ENCODE results near the gene RNLS.

RNLS gene

DNA sequence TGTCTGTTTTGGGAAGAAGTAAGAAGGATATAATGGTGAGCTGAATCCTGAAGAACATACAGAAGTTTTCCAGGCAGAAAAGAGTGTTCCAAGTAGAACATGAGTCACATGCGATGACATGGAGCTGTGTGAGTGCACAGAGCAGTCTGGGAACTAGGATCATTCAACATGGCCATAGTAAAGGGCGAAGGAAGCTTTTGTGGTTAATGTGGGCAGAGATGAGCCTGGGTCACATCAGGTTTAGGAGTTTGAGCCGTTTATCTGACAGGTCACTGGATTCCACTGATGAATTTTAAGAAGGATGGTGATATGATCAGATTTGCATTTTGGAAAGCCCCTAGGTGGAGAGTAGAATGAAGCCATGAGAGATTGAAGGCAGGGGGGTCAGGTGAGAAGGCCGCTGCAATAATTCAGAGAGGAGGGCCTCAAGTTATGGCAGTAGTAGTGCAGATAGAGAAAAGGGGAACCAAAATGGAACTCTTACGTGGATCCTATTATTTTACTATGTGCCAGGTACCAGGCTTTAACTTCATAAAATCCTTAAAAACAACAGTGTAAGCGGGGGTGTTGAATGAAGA is 171.3 kb downstream of the RNLS start:
- Mint-ChIP-seq H3K4me1 (peaks cover 4% of the 10 kb centered on the region), H3K9me3 (no peaks in the 10 kb centered on the region), H3K27ac (no peak overlapping the region), H3K4me3 (no peak overlapping the region), H3K36me3 (ENCODE audit: low read depth) (no peaks in the 10 kb centered on the region), H3K27me3 (ENCODE audit: low read depth) (no peaks in the 10 kb centered on the region)
- TF ChIP-seq, protein P1, sequence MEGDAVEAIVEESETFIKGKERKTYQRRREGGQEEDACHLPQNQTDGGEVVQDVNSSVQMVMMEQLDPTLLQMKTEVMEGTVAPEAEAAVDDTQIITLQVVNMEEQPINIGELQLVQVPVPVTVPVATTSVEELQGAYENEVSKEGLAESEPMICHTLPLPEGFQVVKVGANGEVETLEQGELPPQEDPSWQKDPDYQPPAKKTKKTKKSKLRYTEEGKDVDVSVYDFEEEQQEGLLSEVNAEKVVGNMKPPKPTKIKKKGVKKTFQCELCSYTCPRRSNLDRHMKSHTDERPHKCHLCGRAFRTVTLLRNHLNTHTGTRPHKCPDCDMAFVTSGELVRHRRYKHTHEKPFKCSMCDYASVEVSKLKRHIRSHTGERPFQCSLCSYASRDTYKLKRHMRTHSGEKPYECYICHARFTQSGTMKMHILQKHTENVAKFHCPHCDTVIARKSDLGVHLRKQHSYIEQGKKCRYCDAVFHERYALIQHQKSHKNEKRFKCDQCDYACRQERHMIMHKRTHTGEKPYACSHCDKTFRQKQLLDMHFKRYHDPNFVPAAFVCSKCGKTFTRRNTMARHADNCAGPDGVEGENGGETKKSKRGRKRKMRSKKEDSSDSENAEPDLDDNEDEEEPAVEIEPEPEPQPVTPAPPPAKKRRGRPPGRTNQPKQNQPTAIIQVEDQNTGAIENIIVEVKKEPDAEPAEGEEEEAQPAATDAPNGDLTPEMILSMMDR (IDR thresholded peaks at IDR 0.05; ENCODE audit: unreplicated experiment in 3 of 3): no peak

DNA sequence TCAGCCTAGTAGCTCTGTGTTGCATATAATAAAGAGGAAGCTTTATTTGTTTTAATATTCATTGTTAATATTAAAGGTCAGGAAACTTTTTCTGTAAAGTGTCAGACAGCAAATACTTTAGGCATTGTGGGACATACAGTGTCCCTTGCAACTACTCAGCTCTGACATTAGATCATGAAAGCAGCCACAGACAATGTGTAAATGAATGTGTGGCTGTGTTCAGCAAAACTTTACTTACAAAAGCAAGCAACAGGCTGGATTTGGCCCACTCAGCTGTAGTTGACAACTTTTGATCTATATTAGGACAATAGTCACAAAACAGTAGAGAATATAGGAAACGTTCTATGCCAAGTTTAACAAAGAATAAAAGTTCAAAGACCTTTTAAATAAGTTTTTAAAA is 173.3 kb downstream of the RNLS start:
- TF ChIP-seq, protein P1 (IDR thresholded peaks at IDR 0.05; ENCODE audit: unreplicated experiment in 3 of 3): no peak
- Mint-ChIP-seq H3K4me3 (no peak overlapping the region), H3K36me3 (ENCODE audit: low read depth) (no peaks in the 10 kb centered on the region), H3K27me3 (ENCODE audit: low read depth) (no peaks in the 10 kb centered on the region), H3K27ac (no peak overlapping the region), H3K4me1 (no peaks in the 10 kb centered on the region), H3K9me3 (peaks cover 2% of the 10 kb centered on the region)

DNA sequence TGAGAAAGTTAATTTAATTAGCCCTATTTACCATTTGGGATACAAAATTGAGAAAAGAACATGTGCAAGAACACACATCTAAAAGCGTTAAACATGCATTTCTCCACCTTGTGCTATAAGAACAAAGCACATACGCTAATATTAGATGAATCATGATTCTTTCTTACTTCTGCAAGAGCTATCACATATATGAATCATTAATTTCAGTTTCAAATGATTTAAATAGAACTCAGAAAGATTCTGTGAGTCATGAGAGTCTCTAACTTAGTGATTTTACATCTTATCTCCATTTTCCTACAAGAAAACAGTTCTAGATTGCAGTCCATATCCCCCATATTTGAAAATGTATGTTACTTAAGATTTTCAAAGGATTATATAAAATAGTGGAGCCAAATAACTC is 173.9 kb downstream of the RNLS start:
- H3K36me3 Mint-ChIP-seq (ENCODE audit: low read depth): no peaks in the 10 kb centered on the region
- H3K4me1 Mint-ChIP-seq: no peaks in the 10 kb centered on the region
- no peak overlapping the region for H3K27ac Mint-ChIP-seq
- no peaks in the 10 kb centered on the region for H3K27me3 Mint-ChIP-seq (ENCODE audit: low read depth)
- TF ChIP-seq, protein P1 (IDR thresholded peaks at IDR 0.05; ENCODE audit: unreplicated experiment in 3 of 3): no peak
- no peak overlapping the region for H3K4me3 Mint-ChIP-seq
- peaks cover 2% of the 10 kb centered on the region for H3K9me3 Mint-ChIP-seq

DNA sequence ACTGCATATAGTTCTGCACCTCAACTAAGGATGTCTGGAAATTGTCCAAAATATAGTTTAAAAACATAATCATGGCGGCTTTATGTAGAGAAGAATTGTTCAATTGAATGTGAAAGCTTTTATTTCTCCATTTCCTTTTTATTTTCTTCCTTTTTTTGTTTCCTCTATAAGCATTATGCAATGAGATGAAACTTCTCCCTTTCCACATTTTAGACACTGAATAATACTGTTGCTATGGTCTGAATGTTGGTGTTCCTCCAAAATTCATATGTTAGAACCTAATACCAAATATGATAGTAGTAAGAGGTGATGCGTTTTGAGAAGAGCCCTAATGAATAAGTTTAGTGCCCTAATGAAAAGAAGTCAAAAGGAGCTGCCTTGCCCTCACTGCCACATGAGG is 175.0 kb downstream of the RNLS start:
- H3K4me1 Mint-ChIP-seq: no peaks in the 10 kb centered on the region
- no peaks in the 10 kb centered on the region for H3K27me3 Mint-ChIP-seq (ENCODE audit: low read depth)
- TF ChIP-seq, protein P1 (IDR thresholded peaks at IDR 0.05; ENCODE audit: unreplicated experiment in 3 of 3): no peak
- no peak overlapping the region for H3K4me3 Mint-ChIP-seq
- H3K9me3 Mint-ChIP-seq: peaks cover 2% of the 10 kb centered on the region
- no peaks in the 10 kb centered on the region for H3K36me3 Mint-ChIP-seq (ENCODE audit: low read depth)
- H3K27ac Mint-ChIP-seq: no peak overlapping the region

DNA sequence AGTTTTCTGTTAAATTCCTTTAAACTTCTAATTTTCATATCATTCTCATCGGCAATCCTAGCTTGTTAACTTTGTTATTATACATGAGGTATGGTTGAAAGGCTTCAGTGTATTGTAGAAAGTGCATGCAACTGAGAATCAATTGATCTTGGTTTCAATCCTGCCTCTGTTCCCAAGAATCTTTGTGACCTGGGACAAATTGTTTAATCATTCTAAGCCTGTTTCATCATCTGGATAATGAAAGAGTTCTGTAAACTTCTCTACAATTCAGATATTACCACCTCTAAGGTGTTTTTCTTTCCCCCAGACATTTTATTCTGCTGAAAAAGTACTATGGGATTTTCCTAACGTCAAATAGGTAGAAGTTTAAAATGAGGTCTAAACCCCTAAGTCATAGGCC is 179.0 kb downstream of the RNLS start:
- Mint-ChIP-seq H3K27ac (no peak overlapping the region), H3K36me3 (ENCODE audit: low read depth) (no peaks in the 10 kb centered on the region), H3K9me3 (peaks cover 12% of the 10 kb centered on the region), H3K4me1 (no peaks in the 10 kb centered on the region), H3K27me3 (ENCODE audit: low read depth) (no peaks in the 10 kb centered on the region), H3K4me3 (no peak overlapping the region)
- TF ChIP-seq, protein P1 (IDR thresholded peaks at IDR 0.05; ENCODE audit: unreplicated experiment in 3 of 3): no peak

DNA sequence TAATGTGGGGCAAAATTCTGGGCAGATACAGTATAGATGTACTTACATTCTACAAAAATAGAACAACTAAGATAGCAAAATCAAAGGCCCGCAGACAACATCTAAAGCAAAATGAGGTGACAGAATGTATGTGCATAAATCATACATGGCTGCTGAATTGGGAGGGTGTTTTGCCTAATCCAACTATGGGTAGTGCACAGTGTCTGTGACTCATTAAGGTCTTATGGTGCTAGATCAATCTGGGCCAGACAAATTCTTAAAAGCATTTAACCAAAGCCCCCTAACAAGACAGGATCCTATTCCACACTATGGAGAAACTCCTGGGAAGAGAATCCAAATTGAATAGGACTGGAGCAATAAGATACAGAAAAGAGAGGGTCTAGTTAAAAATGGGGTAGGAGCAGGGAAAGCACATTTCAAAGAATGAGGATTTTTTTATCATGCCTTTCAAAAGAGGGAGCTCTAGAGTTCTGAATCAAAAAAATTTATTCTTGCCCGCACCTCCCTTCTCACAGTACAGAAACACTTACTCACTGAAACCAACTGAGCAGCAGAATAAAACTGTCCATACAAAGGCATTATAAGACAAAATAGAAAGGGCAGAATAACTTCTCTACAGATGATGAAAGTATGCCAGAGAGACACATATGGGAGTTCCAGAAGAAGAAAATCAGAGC is 181.3 kb downstream of the RNLS start:
- H3K36me3 Mint-ChIP-seq (ENCODE audit: low read depth): peaks cover 7% of the 10 kb centered on the region
- no peak overlapping the region for H3K4me3 Mint-ChIP-seq
- peak overlapping the region in 1 of 3 experiments; percentile 22 for H3K27ac Mint-ChIP-seq
- TF ChIP-seq, protein P1 (IDR thresholded peaks at IDR 0.05; ENCODE audit: unreplicated experiment in 3 of 3): no peak
- peaks cover 27% of the 10 kb centered on the region for H3K9me3 Mint-ChIP-seq
- no peaks in the 10 kb centered on the region for H3K4me1 Mint-ChIP-seq
- no peaks in the 10 kb centered on the region for H3K27me3 Mint-ChIP-seq (ENCODE audit: low read depth)

Measured in nephron (organoid).